HepG2 (cell line): ENCODE data around the gene PIKFYVE. TPM values are rescaled to one million over a fixed set of nuclear protein-coding genes. Genes with fewer than 3 reads are reported as not detected.

Experiments used
- ATRX ChIP-seq: sonication (generic); formaldehyde crosslinking; IDR thresholded peaks from 2 replicates; pipeline ENCODE4 v1.4.0; 2020; ENCODE audit warnings: missing genetic modification reagents, borderline replicate concordance
- ELF1 ChIP-seq: sonication (generic); formaldehyde crosslinking; IDR thresholded peaks from 2 replicates; pipeline ENCODE4 v1.4.0; 2020; ENCODE audit warnings: missing genetic modification reagents
- HMG20A ChIP-seq: IDR thresholded peaks from 2 replicates; pipeline ENCODE4 v1.6.1; 2016; ENCODE audit warnings: borderline replicate concordance
- HMG20B ChIP-seq: conservative IDR thresholded peaks from 2 replicates; pipeline ENCODE4 v1.6.1; 2016; ENCODE audit warnings: missing genetic modification reagents, missing compliant biosample characterization
- HNRNPLL ChIP-seq: fragments of 200-400 bp; formaldehyde crosslinking; IDR thresholded peaks from 2 replicates; pipeline ENCODE4 v1.6.1; 2017; ENCODE audit warnings: mild to moderate bottlenecking, low read depth, low read length; ENCODE audit not compliant: poor library complexity, severe bottlenecking
- HOXA9 ChIP-seq: sonication (generic); formaldehyde crosslinking; IDR thresholded peaks from 2 replicates; pipeline ENCODE4 v1.8.1; 2022; ENCODE audit warnings: missing genetic modification reagents, mild to moderate bottlenecking, moderate library complexity, borderline replicate concordance
- JUND ChIP-seq: sonication (generic); formaldehyde crosslinking; IDR thresholded peaks from 2 replicates; pipeline ENCODE4 v1.8.0; 2022; ENCODE audit warnings: mild to moderate bottlenecking, missing genetic modification reagents
- KDM2A ChIP-seq: sonication (generic); formaldehyde crosslinking; IDR thresholded peaks from 2 replicates; pipeline ENCODE4 v1.4.0; 2020; ENCODE audit warnings: low read depth, missing genetic modification reagents, borderline replicate concordance
- KDM5A ChIP-seq: fragments of 200-600 bp; sonication (generic); IDR thresholded peaks from 2 replicates; pipeline ENCODE4 v1.7.0; 2018; ENCODE audit warnings: antibody characterized with exemption, mild to moderate bottlenecking, low read length, borderline replicate concordance
- MATR3 ChIP-seq: sonication (generic); formaldehyde crosslinking; IDR thresholded peaks from 2 replicates; pipeline ENCODE4 v1.4.0; 2020; ENCODE audit warnings: missing genetic modification reagents
- MEF2D ChIP-seq: sonication (generic); formaldehyde crosslinking; IDR thresholded peaks from 2 replicates; pipeline ENCODE4 v1.5.1; 2020; ENCODE audit warnings: mild to moderate bottlenecking, missing genetic modification reagents
- MIER3 ChIP-seq: IDR thresholded peaks from 2 replicates; pipeline ENCODE4 v1.6.1; 2016; ENCODE audit warnings: missing compliant biosample characterization, borderline replicate concordance
- NR2F1 ChIP-seq, 2 experiments: fragments of 450-650 bp in 1 of 2; formaldehyde crosslinking in 1 of 2; IDR thresholded peaks; 2 replicates each; pipeline versions ENCODE4 v1.5.0 to v1.6.1; 2016 to 2020; ENCODE audit warnings: mild to moderate bottlenecking in 1 of 2, missing compliant biosample characterization in 1 of 2, missing genetic modification reagents in 1 of 2, moderate library complexity in 1 of 2
- PHF20 ChIP-seq: sonication (generic); formaldehyde crosslinking; IDR thresholded peaks from 2 replicates; pipeline ENCODE4 v1.5.0; 2020; ENCODE audit warnings: mild to moderate bottlenecking, missing genetic modification reagents
- PHF8 ChIP-seq: sonication (generic); formaldehyde crosslinking; IDR thresholded peaks from 2 replicates; pipeline ENCODE4 v1.5.0; 2020; ENCODE audit warnings: missing genetic modification reagents
- SNRNP70 ChIP-seq: fragments of 200-400 bp; formaldehyde crosslinking; IDR thresholded peaks from 2 replicates; pipeline ENCODE4 v1.6.1; 2017; ENCODE audit warnings: mild to moderate bottlenecking, low read depth, low read length, moderate library complexity
- THYN1 ChIP-seq: sonication (generic); formaldehyde crosslinking; IDR thresholded peaks from 2 replicates; pipeline ENCODE4 v1.8.1; 2023; ENCODE audit warnings: low read depth, mild to moderate bottlenecking, moderate library complexity, missing genetic modification reagents, borderline replicate concordance
- ZBTB20 ChIP-seq: sonication (generic); formaldehyde crosslinking; IDR thresholded peaks from 2 replicates; pipeline ENCODE4 v1.8.1; 2023; ENCODE audit warnings: missing genetic modification reagents, low read depth, mild to moderate bottlenecking, borderline replicate concordance
- ZNF121 ChIP-seq: sonication (generic); formaldehyde crosslinking; IDR thresholded peaks from 2 replicates; pipeline ENCODE4 v1.5.0; 2020; ENCODE audit warnings: mild to moderate bottlenecking, missing genetic modification reagents
- ZNF160 ChIP-seq: sonication (generic); formaldehyde crosslinking; IDR thresholded peaks from 2 replicates; pipeline ENCODE4 v1.8.0; 2022; ENCODE audit warnings: mild to moderate bottlenecking, inconsistent platforms, missing genetic modification reagents
- ZNF232 ChIP-seq: sonication (generic); formaldehyde crosslinking; IDR thresholded peaks from 2 replicates; pipeline ENCODE4 v1.4.0; 2020; ENCODE audit warnings: missing genetic modification reagents, borderline replicate concordance
- ZNF75D ChIP-seq: sonication (generic); formaldehyde crosslinking; IDR thresholded peaks from 2 replicates; pipeline ENCODE4 v1.8.1; 2023; ENCODE audit warnings: missing genetic modification reagents, mild to moderate bottlenecking, borderline replicate concordance
- ZNF772 ChIP-seq: sonication (generic); formaldehyde crosslinking; IDR thresholded peaks from 2 replicates; pipeline ENCODE4 v1.5.0; 2020; ENCODE audit warnings: mild to moderate bottlenecking, missing genetic modification reagents
- polyA plus RNA-seq, 8 experiments: library from polyadenylated mRNA; depleted of rRNA in 3 of 8; stranded (reverse) in 7 of 8; unstranded in 1 of 8; fragments of >200 nt; fragmentation: Illumina TruSeq in 4 of 8; extraction: Trizol in 4 of 8; gene quantifications; 2 replicates each; pipeline versions ENCODE4 v1.2.1 to v1.2.3, GENCODE V29; 2011 to 2016; ENCODE audit warnings: low read depth in 4 of 8, missing spikeins in 1 of 8, mixed read lengths in 1 of 8; ENCODE audit not compliant: insufficient read depth in 1 of 8
- total RNA-seq, 5 experiments: library from RNA; depleted of rRNA; stranded (reverse); fragments of >200 nt; fragmentation: Illumina TruSeq; extraction: Trizol; gene quantifications; 2 replicates each; pipeline ENCODE4 v1.2.3, GENCODE V29; 2016; ENCODE audit warnings: low read depth in 1 of 5
- TF ChIP-seq, protein P1 (sequence below): sonication (generic); formaldehyde crosslinking; IDR thresholded peaks from 2 replicates; pipeline ENCODE4 v1.8.0; 2022; ENCODE audit warnings: low read depth, missing genetic modification reagents
- TF ChIP-seq, protein P2 (sequence below): sonication (generic); formaldehyde crosslinking; IDR thresholded peaks from 2 replicates; pipeline ENCODE4 v1.8.0; 2022; ENCODE audit warnings: mild to moderate bottlenecking, missing genetic modification reagents; ENCODE audit not compliant: insufficient replicate concordance

Gene PIKFYVE
- total and polyA plus RNA-seq, 2 of the 13 experiments (the other 11 are each of a cell fraction or from before 2014, with no cell fraction given): 20.2 to 21.7 TPM

DNA sequence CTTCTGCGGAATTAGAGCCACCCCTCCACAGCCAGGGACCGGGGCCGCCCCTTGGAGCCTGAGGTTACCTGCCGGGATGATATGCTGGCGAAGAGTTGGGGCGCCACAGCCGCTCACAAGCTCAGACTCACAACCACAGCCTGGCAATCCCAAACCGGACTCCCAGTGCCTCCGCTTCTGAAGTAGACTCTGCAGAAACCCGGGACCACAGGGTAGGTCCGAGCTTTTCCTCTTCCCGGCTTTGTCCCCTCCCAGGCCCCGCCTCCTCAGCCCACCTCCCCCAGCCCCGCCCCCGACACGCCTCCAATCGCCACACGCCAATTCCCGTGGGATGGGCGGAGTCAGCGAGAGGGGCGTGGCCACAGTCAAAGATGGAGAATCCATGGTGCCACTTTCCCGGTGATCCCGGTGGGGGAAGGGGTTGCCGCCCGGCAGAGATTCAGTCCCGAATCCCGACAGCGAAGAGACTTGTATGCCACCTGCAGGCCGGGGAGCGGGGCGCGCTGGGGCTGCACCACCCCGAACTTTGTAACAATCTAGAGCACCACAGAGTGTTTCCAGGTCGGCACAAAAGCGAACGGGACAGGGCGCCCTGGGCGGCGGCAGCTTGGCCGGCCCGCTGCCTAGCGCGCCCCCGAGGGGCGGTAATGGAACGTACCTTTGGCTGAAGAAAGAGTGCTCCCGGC lies 11.0 kb upstream of the PIKFYVE start, which contains the start of gene IDH1 (continued):
- TF ChIP-seq, protein P1, sequence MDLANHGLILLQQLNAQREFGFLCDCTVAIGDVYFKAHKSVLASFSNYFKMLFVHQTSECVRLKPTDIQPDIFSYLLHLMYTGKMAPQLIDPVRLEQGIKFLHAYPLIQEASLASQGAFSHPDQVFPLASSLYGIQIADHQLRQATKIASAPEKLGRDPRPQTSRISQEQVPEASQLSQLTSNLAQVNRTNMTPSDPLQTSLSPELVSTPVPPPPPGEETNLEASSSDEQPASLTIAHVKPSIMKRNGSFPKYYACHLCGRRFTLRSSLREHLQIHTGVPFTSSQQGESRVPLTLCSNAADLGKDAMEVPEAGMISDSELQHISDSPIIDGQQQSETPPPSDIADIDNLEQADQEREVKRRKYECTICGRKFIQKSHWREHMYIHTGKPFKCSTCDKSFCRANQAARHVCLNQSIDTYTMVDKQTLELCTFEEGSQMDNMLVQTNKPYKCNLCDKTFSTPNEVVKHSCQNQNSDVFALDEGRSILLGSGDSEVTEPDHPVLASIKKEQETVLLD (CRISPR knock-in tag): peak; percentile 87
- TF ChIP-seq MIER3 (CRISPR knock-in tag) (no peak), PHF20 (CRISPR knock-in tag) (peak; percentile 72), HMG20A (CRISPR knock-in tag) (no peak; the same call in 1 of the 2 replicates), ELF1 (peak; percentile 46), ZNF232 (no peak; the same call in 1 of the 2 replicates), JUND (CRISPR knock-in tag) (no peak), HOXA9 (CRISPR knock-in tag) (no peak), KDM2A (peak; percentile 93), ZNF160 (peak; percentile 88), PHF8 (CRISPR knock-in tag) (peak; percentile 79), ATRX (CRISPR knock-in tag) (no peak), THYN1 (CRISPR knock-in tag) (0 out of 2 replicates have a peak, but pooled peaks have one; percentile 51), SNRNP70 (no peak), MEF2D (no peak; the same call in 1 of the 2 replicates), ZNF75D (no peak), KDM5A (peak; percentile 70; the same call in 1 of the 2 replicates), ZBTB20 (no peak; the same call in 1 of the 2 replicates), HNRNPLL (peak; percentile 75), NR2F1 (CRISPR knock-in tag; IDR thresholded peaks at IDR 0.05) (0 out of 4 replicates have a peak, but pooled peaks of 1 of the 2 experiments have one; percentile 23), ZNF772 (peak; percentile 75), MATR3 (no peak), ZNF121 (CRISPR knock-in tag) (no peak; the same call in 1 of the 2 replicates), HMG20B (CRISPR knock-in tag) (no peak; the same call in 1 of the 2 replicates)
- TF ChIP-seq, protein P2, sequence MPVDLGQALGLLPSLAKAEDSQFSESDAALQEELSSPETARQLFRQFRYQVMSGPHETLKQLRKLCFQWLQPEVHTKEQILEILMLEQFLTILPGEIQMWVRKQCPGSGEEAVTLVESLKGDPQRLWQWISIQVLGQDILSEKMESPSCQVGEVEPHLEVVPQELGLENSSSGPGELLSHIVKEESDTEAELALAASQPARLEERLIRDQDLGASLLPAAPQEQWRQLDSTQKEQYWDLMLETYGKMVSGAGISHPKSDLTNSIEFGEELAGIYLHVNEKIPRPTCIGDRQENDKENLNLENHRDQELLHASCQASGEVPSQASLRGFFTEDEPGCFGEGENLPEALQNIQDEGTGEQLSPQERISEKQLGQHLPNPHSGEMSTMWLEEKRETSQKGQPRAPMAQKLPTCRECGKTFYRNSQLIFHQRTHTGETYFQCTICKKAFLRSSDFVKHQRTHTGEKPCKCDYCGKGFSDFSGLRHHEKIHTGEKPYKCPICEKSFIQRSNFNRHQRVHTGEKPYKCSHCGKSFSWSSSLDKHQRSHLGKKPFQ (CRISPR knock-in tag): peak; percentile 74
